IPS-15b (cell line): Measurements from ENCODE around the gene CFAP20.
"Not testable (repeated sequence)": the region's sequence is repeated elsewhere in the genome, so short reads cannot be mapped to it uniquely, and the experiment has no call there.

Experiments
- H3K27me3 ChIP-seq: one replicate; pipeline ENCODE4 v1.6.1; 2013; ENCODE audit warnings: low read length; ENCODE audit not compliant: control insufficient read depth, insufficient read depth
- H3K36me3 ChIP-seq: one replicate; pipeline ENCODE4 v1.6.1; 2013; ENCODE audit warnings: low read length; ENCODE audit not compliant: control insufficient read depth, insufficient read depth
- H3K4me1 ChIP-seq: one replicate; pipeline ENCODE4 v1.6.1; 2013; ENCODE audit warnings: mild to moderate bottlenecking, low read length; ENCODE audit not compliant: control insufficient read depth, insufficient read depth
- H3K4me3 ChIP-seq: one replicate; pipeline ENCODE4 v1.5.1; 2013; ENCODE audit warnings: low read depth, low read length
- H3K9ac ChIP-seq: one replicate; pipeline ENCODE4 v1.6.1; 2013; ENCODE audit warnings: low read depth, mild to moderate bottlenecking, low read length
- H3K9me3 ChIP-seq: one replicate; pipeline ENCODE4 v1.6.1; 2013; ENCODE audit warnings: mild to moderate bottlenecking, low read length; ENCODE audit not compliant: control insufficient read depth, insufficient read depth

CFAP20 gene

GRCh38 chr16:58074657-58075056 lies 54.5 kb downstream of the CFAP20 start:
- no peaks in the 10 kb centered on the region for H3K4me1 ChIP-seq

DNA sequence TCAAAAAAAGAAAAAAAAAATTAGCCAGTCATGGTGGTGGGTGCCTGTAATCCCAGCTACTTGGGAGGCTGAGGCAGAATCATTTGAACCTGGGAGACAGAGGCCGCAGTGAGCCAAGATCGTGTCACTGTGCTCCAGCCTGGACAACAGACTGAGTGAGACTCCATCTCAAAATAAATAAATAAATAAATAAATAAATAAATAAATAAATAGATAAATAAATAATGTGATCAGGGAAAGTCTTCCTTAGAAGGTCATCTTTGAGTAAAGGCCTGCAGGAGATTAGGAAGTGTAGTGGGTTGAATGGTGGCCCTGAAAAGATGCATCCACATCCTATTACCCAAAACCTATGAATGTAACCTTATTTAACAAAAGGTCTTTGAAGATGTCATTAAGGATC lies 56.1 kb downstream of the CFAP20 start:
- not testable (repeated sequence) for H3K9ac ChIP-seq, H3K9me3 ChIP-seq, H3K27me3 ChIP-seq, H3K4me3 ChIP-seq, H3K4me1 ChIP-seq, H3K36me3 ChIP-seq

More at GRCh38 chr16:58074657-58075056, 54.5 kb downstream of the CFAP20 start:
- no peak overlapping the region for H3K4me3 ChIP-seq
- no peaks in the 10 kb centered on the region for H3K27me3 ChIP-seq
- H3K36me3 ChIP-seq, result no peaks in the 10 kb centered on the region
- no peak overlapping the region for H3K9ac ChIP-seq
- H3K9me3 ChIP-seq, result no peaks in the 10 kb centered on the region

GRCh38 chr16:58072134-58072533 lies 57.0 kb downstream of the CFAP20 start:
- not testable (repeated sequence) for H3K9me3 ChIP-seq, H3K27me3 ChIP-seq, H3K4me1 ChIP-seq, H3K36me3 ChIP-seq, H3K9ac ChIP-seq, H3K4me3 ChIP-seq

DNA sequence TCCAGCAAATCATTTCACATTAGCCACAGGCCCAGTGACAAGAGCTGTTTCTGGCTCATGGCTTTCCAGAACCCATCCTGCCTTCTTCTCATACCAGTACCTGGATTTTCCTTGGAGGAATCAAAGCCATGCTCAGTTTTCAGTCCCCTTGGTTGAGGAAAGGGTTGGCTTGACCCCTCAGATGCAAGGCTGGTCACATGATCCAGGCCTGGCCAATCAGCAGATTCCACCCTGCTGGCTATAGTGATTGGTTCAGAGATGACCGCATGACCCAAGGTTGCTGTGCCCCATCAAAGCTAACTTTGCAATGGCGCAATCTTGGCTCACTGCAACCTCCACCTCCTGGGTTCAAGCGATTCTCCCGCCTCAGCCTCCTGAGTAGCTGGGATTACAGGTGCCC lies 58.6 kb downstream of the CFAP20 start:
- H3K4me1 ChIP-seq, result no peaks in the 10 kb centered on the region
- no peaks in the 10 kb centered on the region for H3K9me3 ChIP-seq
- no peaks in the 10 kb centered on the region for H3K36me3 ChIP-seq
- H3K27me3 ChIP-seq, result no peaks in the 10 kb centered on the region
- no peak overlapping the region for H3K4me3 ChIP-seq
- no peak overlapping the region for H3K9ac ChIP-seq
